Body of pancreas (tissue), 4 donors: Measurements from ENCODE around the gene LRRC23.

Source experiments
- CTCF ChIP-seq, 7 experiments: fragments of 450-650 bp in 4 of 7; fragments of 200-600 bp in 3 of 7; sonication (generic) in 3 of 7; IDR thresholded peaks; one replicate each; pipeline ENCODE4 v1.5.1; 2016 to 2019; ENCODE audit warnings: antibody characterized with exemption in 7 of 7
- POLR2A ChIP-seq, 3 donors: fragments of 450-650 bp; IDR thresholded peaks; one replicate each; pipeline ENCODE4 v1.6.1; 2016; ENCODE audit warnings: antibody characterized with exemption in 3 of 3, mild to moderate bottlenecking in 2 of 3

- no peak for TF ChIP-seq CTCF (IDR thresholded peaks at IDR 0.05)
- TF ChIP-seq POLR2A (IDR thresholded peaks at IDR 0.05): no peak
Observed at GRCh38 chr12:6936636-6937480, 32.2 kb downstream of the LRRC23 start.
